ENCODE results near the gene BACH2.
"Not testable (repeated sequence)": the region's sequence is repeated elsewhere in the genome, so short reads cannot be mapped to it uniquely, and the experiment has no call there.

BACH2 gene

GRCh38 chr6:90216072-90216977 is 80.3 kb downstream of the BACH2 start:
- H3K4me1 Mint-ChIP-seq = peaks cover 32 to 45% of the 10 kb centered on the region in 2 donors
- peak; percentile 84 for DNase-seq
- no peaks in the 10 kb centered on the region for H3K9me3 Mint-ChIP-seq
- H3K36me3 Mint-ChIP-seq = peaks cover 0 to 16% of the 10 kb centered on the region in 2 donors
- H3K27me3 Mint-ChIP-seq = no peaks in the 10 kb centered on the region
- H3K27ac Mint-ChIP-seq = no peak overlapping the region
- peak overlapping the region; percentile 79 to 81 for H3K4me3 Mint-ChIP-seq
- peak; percentile 86 to 87 for ATAC-seq (replicated peaks)

GRCh38 chr6:90214966-90215365 is 81.7 kb downstream of the BACH2 start:
- no peak for ATAC-seq (replicated peaks)
- peaks cover 44 to 50% of the 10 kb centered on the region in 2 donors for H3K4me1 Mint-ChIP-seq
- DNase-seq = no peak
- peaks cover 3 to 26% of the 10 kb centered on the region in 2 donors for H3K36me3 Mint-ChIP-seq
- H3K4me3 Mint-ChIP-seq = peak overlapping the region; percentile 19 to 79
- H3K27me3 Mint-ChIP-seq = no peaks in the 10 kb centered on the region
- H3K27ac Mint-ChIP-seq = no peak overlapping the region
- no peaks in the 10 kb centered on the region for H3K9me3 Mint-ChIP-seq

- Mint-ChIP-seq H3K9me3 (no peaks in the 10 kb centered on the region), H3K4me3 (peak overlapping the region; percentile 17 to 69), H3K27ac (peak overlapping the region; percentile 89), H3K27me3 (no peaks in the 10 kb centered on the region), H3K4me1 (peaks cover 45 to 50% of the 10 kb centered on the region in 2 donors), H3K36me3 (peaks cover 3 to 26% of the 10 kb centered on the region in 2 donors)
- ATAC-seq (replicated peaks) (peak; percentile 24 to 44), DNase-seq (no peak)
These were observed 82.2 kb downstream of the BACH2 start for GRCh38 chr6:90214461-90214860.

- no peak for DNase-seq
- no peak for ATAC-seq (replicated peaks)
- Mint-ChIP-seq H3K4me1 (peaks cover 58% of the 10 kb centered on the region in 2 donors), H3K9me3 (no peaks in the 10 kb centered on the region), H3K27me3 (no peaks in the 10 kb centered on the region), H3K4me3 (no peak overlapping the region), H3K27ac (peak overlapping the region; percentile 86), H3K36me3 (peaks cover 12 to 39% of the 10 kb centered on the region in 2 donors)
These were observed 84.4 kb downstream of the BACH2 start for GRCh38 chr6:90212274-90212673.

GRCh38 chr6:90209527-90209926 is 87.1 kb downstream of the BACH2 start:
- peak overlapping the region; percentile 37 for H3K27ac Mint-ChIP-seq
- no peaks in the 10 kb centered on the region for H3K27me3 Mint-ChIP-seq
- no peaks in the 10 kb centered on the region for H3K9me3 Mint-ChIP-seq
- H3K36me3 Mint-ChIP-seq = peaks cover 22 to 52% of the 10 kb centered on the region in 2 donors
- DNase-seq = no peak
- no peak overlapping the region for H3K4me3 Mint-ChIP-seq
- ATAC-seq (replicated peaks) = no peak
- H3K4me1 Mint-ChIP-seq = peaks cover 55 to 82% of the 10 kb centered on the region in 2 donors

GRCh38 chr6:90208690-90209089 is 88.0 kb downstream of the BACH2 start:
- not testable (repeated sequence) for ATAC-seq (replicated peaks); H3K4me3 Mint-ChIP-seq; H3K9me3 Mint-ChIP-seq; H3K27me3 Mint-ChIP-seq; DNase-seq
- peaks cover 26 to 57% of the 10 kb centered on the region in 2 donors for H3K36me3 Mint-ChIP-seq
- H3K4me1 Mint-ChIP-seq = peaks cover 57 to 80% of the 10 kb centered on the region in 2 donors
- peak overlapping the region; percentile 84 for H3K27ac Mint-ChIP-seq

GRCh38 chr6:90204327-90205056 is 92.2 kb downstream of the BACH2 start:
- no peak for DNase-seq
- Mint-ChIP-seq H3K36me3 (peaks cover 36 to 57% of the 10 kb centered on the region in 2 donors), H3K9me3 (peaks cover 0 to under 1% of the 10 kb centered on the region in 2 donors), H3K4me1 (peaks cover 39 to 64% of the 10 kb centered on the region in 2 donors), H3K27ac (peak overlapping the region; percentile 76), H3K27me3 (no peaks in the 10 kb centered on the region), H3K4me3 (no peak overlapping the region)
- no peak for ATAC-seq (replicated peaks)

- Mint-ChIP-seq H3K36me3 (peaks cover 42 to 63% of the 10 kb centered on the region in 2 donors), H3K4me1 (peaks cover 41 to 70% of the 10 kb centered on the region in 2 donors), H3K9me3 (peaks cover 2 to 4% of the 10 kb centered on the region in 2 donors), H3K4me3 (no peak overlapping the region), H3K27ac (peak overlapping the region; percentile 77), H3K27me3 (no peaks in the 10 kb centered on the region)
- DNase-seq (no peak), ATAC-seq (replicated peaks) (no peak)
These were observed 93.0 kb downstream of the BACH2 start for GRCh38 chr6:90203672-90204071.

- peak overlapping the region; percentile 59 to 69 for H3K4me3 Mint-ChIP-seq
- peak; percentile 86 to 89 for ATAC-seq (replicated peaks)
- peaks cover 49 to 66% of the 10 kb centered on the region in 2 donors for H3K36me3 Mint-ChIP-seq
- no peaks in the 10 kb centered on the region for H3K27me3 Mint-ChIP-seq
- H3K27ac Mint-ChIP-seq = peak overlapping the region; percentile 92
- peaks cover 41 to 63% of the 10 kb centered on the region in 2 donors for H3K4me1 Mint-ChIP-seq
- H3K9me3 Mint-ChIP-seq = peaks cover 7 to 10% of the 10 kb centered on the region in 2 donors
- DNase-seq = no peak
These were observed 94.5 kb downstream of the BACH2 start for GRCh38 chr6:90202156-90202555.

GRCh38 chr6:90199900-90200299 is 96.7 kb downstream of the BACH2 start:
- Mint-ChIP-seq H3K27me3 (no peaks in the 10 kb centered on the region), H3K4me1 (peaks cover 37 to 56% of the 10 kb centered on the region in 2 donors), H3K27ac (peak overlapping the region; percentile 38), H3K4me3 (no peak overlapping the region), H3K36me3 (peaks cover 45 to 57% of the 10 kb centered on the region in 2 donors), H3K9me3 (peaks cover 7 to 10% of the 10 kb centered on the region in 2 donors)
- ATAC-seq (replicated peaks) = no peak
- no peak for DNase-seq

GRCh38 chr6:90198758-90199425 is 97.8 kb downstream of the BACH2 start:
- H3K4me3 Mint-ChIP-seq = peak overlapping the region in 1 of 2 donors; percentile 14
- H3K27me3 Mint-ChIP-seq = no peaks in the 10 kb centered on the region
- H3K27ac Mint-ChIP-seq = peak overlapping the region; percentile 90
- DNase-seq = no peak
- H3K9me3 Mint-ChIP-seq = peaks cover 7 to 10% of the 10 kb centered on the region in 2 donors
- peak in 1 of 2 donors; percentile 47 for ATAC-seq (replicated peaks)
- H3K4me1 Mint-ChIP-seq = peaks cover 37 to 57% of the 10 kb centered on the region in 2 donors
- H3K36me3 Mint-ChIP-seq = peaks cover 41 to 52% of the 10 kb centered on the region in 2 donors

GRCh38 chr6:90197854-90198496 is 98.7 kb downstream of the BACH2 start:
- Mint-ChIP-seq H3K9me3 (peaks cover 7 to 10% of the 10 kb centered on the region in 2 donors), H3K27me3 (no peaks in the 10 kb centered on the region), H3K27ac (peak overlapping the region; percentile 90), H3K36me3 (peaks cover 45 to 51% of the 10 kb centered on the region in 2 donors), H3K4me1 (peaks cover 39 to 58% of the 10 kb centered on the region in 2 donors), H3K4me3 (peak overlapping the region in 1 of 2 donors; percentile 16)
- no peak for DNase-seq
- ATAC-seq (replicated peaks) = no peak

- H3K27me3 Mint-ChIP-seq = no peaks in the 10 kb centered on the region
- peak overlapping the region; percentile 67 to 70 for H3K4me3 Mint-ChIP-seq
- DNase-seq (no peak), ATAC-seq (replicated peaks) (peak; percentile 24 to 30)
- H3K27ac Mint-ChIP-seq = peak overlapping the region; percentile 88
- peaks cover 42 to 68% of the 10 kb centered on the region in 2 donors for H3K4me1 Mint-ChIP-seq
- peaks cover 40 to 48% of the 10 kb centered on the region in 2 donors for H3K36me3 Mint-ChIP-seq
- H3K9me3 Mint-ChIP-seq = peaks cover 7 to 10% of the 10 kb centered on the region in 2 donors
These were observed 101.4 kb downstream of the BACH2 start for GRCh38 chr6:90195094-90195829.

Data from stimulated activated naive B cell treated with anti-CD40 and anti-IgM and Interleukin-4, amounts not matched to agents 10 μg/mL and 1 μg/mL and 100 μg/mL, for 72 hours (primary cell).